Mesothelial cell of epicardium (in vitro differentiated cells): ENCODE results near the gene VSTM2L. TPM values are rescaled to one million over a fixed set of nuclear protein-coding genes. Genes with fewer than 3 reads are reported as not detected.
"Not testable (repeated sequence)": the region's sequence is repeated elsewhere in the genome, so short reads cannot be mapped to it uniquely, and the experiment has no call there.

Source experiments
- DNase-seq, 2 experiments: peaks; one replicate each; pipeline ENCODE4 v3.0.0; 2021; ENCODE audit warnings: low spot score in 2 of 2; ENCODE audit not compliant: unreplicated experiment in 2 of 2
- H3K27ac Mint-ChIP-seq: 2 replicates; pipeline ENCODE4 v1.8.0; 2021; ENCODE audit warnings: mixed read lengths
- H3K27me3 Mint-ChIP-seq: 2 replicates; pipeline ENCODE4 v1.8.0; 2021; ENCODE audit warnings: low read depth, mixed read lengths
- H3K36me3 Mint-ChIP-seq: 2 replicates; pipeline ENCODE4 v1.8.0; 2021; ENCODE audit warnings: mixed read lengths
- H3K4me1 Mint-ChIP-seq: 2 replicates; pipeline ENCODE4 v1.8.0; 2021; ENCODE audit warnings: mixed read lengths
- H3K4me3 Mint-ChIP-seq: 2 replicates; pipeline ENCODE4 v1.8.0; 2021; ENCODE audit warnings: mild to moderate bottlenecking, moderate library complexity, mixed read lengths
- H3K9me3 Mint-ChIP-seq: 2 replicates; pipeline ENCODE4 v1.8.0; 2021; ENCODE audit warnings: mixed read lengths
- total RNA-seq: library from RNA; stranded (reverse); gene quantifications from 3 replicates; pipeline ENCODE4 v1.2.1, GENCODE V29; 2021
- TF ChIP-seq, protein P1 (sequence below): fragments of 200-600 bp; sonication (generic); IDR thresholded peaks from one replicate; pipeline ENCODE4 v1.5.0; 2021; ENCODE audit warnings: antibody characterized with exemption; ENCODE audit not compliant: unreplicated experiment

Gene VSTM2L, protein sequence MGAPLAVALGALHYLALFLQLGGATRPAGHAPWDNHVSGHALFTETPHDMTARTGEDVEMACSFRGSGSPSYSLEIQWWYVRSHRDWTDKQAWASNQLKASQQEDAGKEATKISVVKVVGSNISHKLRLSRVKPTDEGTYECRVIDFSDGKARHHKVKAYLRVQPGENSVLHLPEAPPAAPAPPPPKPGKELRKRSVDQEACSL
- total RNA-seq: 30.9 to 35.9 TPM (median 31.9 TPM) in 3 replicates

DNA sequence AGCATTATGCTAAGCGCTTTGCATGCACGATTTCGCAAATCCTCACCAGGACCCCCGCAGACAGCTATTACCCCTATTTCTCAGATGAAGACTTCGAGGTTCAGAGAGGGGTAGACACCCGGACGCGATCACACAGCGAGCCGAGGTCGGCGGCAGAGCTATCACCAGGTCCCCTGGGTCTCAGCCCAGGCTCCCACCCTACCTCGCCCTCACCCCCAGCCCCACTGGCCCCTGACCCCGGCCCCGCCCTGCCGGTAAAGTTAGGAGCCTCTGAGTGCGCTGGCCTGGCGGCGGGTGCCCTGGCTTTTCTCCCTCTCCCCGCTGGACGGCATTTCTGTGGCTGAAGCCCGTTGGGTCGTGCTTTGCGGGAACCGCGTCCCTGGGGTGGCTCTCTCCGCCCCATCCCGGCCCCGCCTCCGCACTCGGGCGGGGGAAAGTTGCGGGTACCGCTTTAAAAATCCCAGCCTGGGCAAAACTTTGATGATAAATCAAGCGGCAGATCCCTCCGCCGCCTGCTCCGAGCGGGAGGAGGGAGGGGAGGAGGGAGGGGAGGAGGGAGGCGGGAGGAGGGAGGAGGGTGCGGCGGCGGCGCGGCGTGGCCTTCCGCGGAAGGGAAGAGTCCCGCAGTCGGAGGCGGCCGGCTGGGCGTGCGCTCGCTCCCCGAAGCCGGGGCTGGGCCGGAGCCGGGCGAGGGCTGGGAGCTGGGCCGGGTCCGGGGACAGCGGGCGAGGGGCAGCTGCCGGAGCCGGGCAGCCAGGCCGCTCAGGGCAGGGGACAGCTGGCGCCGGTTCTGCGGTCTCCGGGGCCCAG is at the start of gene VSTM2L:
VSTM2L (plus strand) TSS at position 624 of the 810 bp plus-strand sequence. CDS start 224 bp downstream, outside the sequence.
- TF ChIP-seq, protein P1, sequence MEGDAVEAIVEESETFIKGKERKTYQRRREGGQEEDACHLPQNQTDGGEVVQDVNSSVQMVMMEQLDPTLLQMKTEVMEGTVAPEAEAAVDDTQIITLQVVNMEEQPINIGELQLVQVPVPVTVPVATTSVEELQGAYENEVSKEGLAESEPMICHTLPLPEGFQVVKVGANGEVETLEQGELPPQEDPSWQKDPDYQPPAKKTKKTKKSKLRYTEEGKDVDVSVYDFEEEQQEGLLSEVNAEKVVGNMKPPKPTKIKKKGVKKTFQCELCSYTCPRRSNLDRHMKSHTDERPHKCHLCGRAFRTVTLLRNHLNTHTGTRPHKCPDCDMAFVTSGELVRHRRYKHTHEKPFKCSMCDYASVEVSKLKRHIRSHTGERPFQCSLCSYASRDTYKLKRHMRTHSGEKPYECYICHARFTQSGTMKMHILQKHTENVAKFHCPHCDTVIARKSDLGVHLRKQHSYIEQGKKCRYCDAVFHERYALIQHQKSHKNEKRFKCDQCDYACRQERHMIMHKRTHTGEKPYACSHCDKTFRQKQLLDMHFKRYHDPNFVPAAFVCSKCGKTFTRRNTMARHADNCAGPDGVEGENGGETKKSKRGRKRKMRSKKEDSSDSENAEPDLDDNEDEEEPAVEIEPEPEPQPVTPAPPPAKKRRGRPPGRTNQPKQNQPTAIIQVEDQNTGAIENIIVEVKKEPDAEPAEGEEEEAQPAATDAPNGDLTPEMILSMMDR: no peak
- H3K27me3 Mint-ChIP-seq: peaks cover 58% of the 10 kb centered on the region
- H3K27ac Mint-ChIP-seq: no peak within 1 kb of the TSS
- peak within 1 kb of the TSS; percentile 85 for H3K4me3 Mint-ChIP-seq
- no peaks in the 10 kb centered on the region for H3K36me3 Mint-ChIP-seq
- DNase-seq: no peak
- no peaks in the 10 kb centered on the region for H3K9me3 Mint-ChIP-seq
- H3K4me1 Mint-ChIP-seq: peaks cover 38% of the 10 kb centered on the region

DNA sequence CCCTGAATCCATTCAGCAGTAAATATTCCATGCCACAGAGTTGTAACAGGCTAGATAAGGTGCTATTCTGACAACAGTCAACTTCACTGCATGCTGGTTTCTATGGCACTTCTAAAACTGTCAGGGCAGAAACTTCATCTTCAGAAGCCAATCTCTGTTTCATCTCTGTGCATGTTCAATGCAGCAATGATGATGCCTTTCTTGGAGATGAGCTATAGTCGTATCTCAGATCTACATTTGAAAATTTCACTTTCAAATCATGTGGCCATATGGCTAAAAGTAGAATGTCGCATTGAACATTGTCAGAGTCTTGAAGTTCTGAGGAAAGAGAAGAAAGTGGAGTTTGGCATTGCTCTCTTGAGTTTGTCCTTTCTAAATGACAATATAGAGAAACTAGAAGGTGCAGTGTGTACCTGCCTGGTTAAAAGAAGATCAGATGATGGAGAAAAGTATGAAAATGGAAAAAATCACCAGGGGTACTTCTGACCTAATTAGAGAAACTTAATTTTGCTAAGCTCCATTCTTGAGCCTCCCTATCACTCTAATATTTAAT is 49.0 kb upstream of the VSTM2L start:
- no peak for DNase-seq
- Mint-ChIP-seq H3K4me1 (peaks cover 13% of the 10 kb centered on the region), H3K36me3 (peaks cover 29% of the 10 kb centered on the region), H3K27me3 (no peaks in the 10 kb centered on the region), H3K4me3 (no peak overlapping the region), H3K27ac (no peak overlapping the region), H3K9me3 (no peaks in the 10 kb centered on the region)
- TF ChIP-seq, protein P1: no peak

DNA sequence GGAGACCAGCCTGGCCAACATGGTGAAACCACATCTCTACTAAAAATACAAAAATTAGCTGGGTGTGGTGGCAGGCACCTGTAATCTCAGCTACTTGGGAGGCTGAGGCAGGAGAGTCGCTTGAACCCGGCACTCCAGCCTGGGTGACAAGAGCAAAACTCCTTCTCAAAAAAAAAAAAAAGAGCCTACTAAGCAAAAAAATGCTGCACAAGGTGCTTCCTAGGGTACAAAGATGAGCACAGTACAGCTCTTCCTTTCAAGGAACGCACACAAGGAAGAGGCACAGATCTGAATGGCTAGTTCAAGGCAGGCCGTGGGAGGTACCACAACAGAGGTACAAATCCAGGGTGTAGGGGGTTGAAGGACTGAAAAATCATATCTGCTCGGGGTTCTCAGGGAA is 46.9 kb upstream of the VSTM2L start:
- not testable (repeated sequence) for DNase-seq, H3K27me3 Mint-ChIP-seq, H3K4me1 Mint-ChIP-seq, H3K4me3 Mint-ChIP-seq, H3K9me3 Mint-ChIP-seq, H3K27ac Mint-ChIP-seq
- peaks cover 44% of the 10 kb centered on the region for H3K36me3 Mint-ChIP-seq

DNA sequence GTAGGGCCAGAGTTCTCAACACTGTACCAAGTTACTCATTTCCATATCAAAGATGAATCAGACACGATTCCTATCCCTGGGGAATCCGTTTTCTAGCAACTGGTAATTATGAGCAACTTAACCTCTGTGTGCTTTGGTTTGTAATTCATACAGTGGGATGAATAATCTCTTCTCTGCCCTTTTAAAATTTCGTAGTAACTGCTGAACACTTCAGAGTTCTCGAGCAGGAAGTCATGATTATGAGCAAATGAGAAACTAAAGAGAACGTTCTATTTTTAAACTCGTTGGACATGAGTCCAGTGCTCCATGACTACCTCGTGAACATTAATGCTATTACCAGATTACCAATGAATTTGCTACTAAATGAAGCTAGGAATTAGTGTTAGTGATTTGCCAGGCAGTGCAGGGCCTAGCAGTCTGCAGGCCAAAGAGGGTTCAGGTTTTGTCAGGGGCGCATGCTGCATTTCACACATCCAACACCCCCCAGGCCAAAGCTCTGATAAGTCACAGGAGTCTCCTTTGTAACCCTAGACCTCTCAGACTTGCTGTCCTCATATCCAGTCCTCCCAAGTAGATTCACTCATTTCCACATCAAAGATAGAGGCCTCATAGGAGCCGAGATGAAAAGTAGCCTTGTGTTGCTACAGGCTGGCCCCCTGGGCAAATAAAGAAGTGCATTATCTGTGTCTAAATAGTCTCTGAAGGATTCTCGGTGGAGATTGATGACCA is 45.8 kb upstream of the VSTM2L start:
- TF ChIP-seq, protein P1: no peak
- Mint-ChIP-seq H3K4me1 (peaks cover 4% of the 10 kb centered on the region), H3K27ac (no peak overlapping the region), H3K36me3 (peaks cover 48% of the 10 kb centered on the region), H3K9me3 (peaks cover 5% of the 10 kb centered on the region), H3K27me3 (no peaks in the 10 kb centered on the region), H3K4me3 (no peak overlapping the region)
- no peak for DNase-seq

DNA sequence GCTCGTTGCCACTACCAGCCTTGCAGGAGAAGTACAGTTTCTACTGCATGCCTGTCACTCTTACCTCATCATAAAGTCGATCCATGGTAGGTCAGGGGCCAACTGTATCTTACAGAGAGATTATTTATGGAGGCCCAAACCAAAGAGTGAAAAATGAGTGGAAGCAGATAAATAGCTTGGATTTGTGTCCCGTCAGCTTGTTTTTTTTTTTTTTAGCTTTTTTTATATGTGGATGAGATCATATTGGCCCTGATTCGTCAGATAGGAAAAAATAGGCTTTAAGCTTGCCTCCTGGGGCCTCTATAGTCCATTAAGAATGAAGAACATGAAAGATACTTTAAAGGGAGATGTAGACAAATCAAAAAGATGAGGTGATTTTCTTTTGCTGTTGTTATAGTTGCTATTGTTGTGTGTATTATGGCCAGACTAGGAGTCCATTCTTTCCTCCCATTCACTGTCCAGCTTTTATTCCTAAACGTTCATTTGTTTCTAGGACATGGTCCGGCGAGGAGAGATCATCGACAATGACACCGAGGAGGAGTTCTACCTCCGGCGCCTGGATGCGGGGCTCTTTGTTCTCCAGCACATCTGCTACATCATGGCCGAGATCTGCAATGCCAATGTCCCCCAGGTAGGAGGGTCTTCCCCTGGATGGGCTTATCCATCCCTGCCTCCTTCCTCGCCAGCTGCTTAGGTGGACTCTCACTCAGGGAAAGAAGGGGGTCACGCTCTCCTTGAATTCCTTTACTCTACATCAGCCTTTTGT is 43.3 kb upstream of the VSTM2L start:
- H3K4me3 Mint-ChIP-seq: no peak overlapping the region
- H3K9me3 Mint-ChIP-seq: peaks cover 5% of the 10 kb centered on the region
- H3K27ac Mint-ChIP-seq: no peak overlapping the region
- no peak for DNase-seq
- no peaks in the 10 kb centered on the region for H3K27me3 Mint-ChIP-seq
- H3K36me3 Mint-ChIP-seq: peaks cover 49% of the 10 kb centered on the region
- H3K4me1 Mint-ChIP-seq: peaks cover 14% of the 10 kb centered on the region
- TF ChIP-seq, protein P1: no peak
